Immature natural killer cell (primary cell): Measurements from ENCODE around the gene KLHL26. TPM values are rescaled to one million over a fixed set of nuclear protein-coding genes. Genes with fewer than 3 reads are reported as not detected.

Source experiments
- DNase-seq, 3 donors: peaks; one replicate each; pipeline ENCODE4 v3.0.0; 2022; ENCODE audit warnings: mixed read lengths in 1 of 3
- H3K27ac Mint-ChIP-seq, 6 donors: one replicate each; pipeline ENCODE4 v1.8.0; 2020; ENCODE audit warnings: mixed read lengths in 6 of 6, mild to moderate bottlenecking in 5 of 6, inconsistent platforms in 4 of 6, moderate library complexity in 3 of 6
- H3K27me3 Mint-ChIP-seq, 3 donors: one replicate each; pipeline ENCODE4 v1.8.0; 2020 to 2021; ENCODE audit warnings: low read depth in 3 of 3, mild to moderate bottlenecking in 3 of 3, mixed read lengths in 3 of 3, moderate library complexity in 3 of 3, inconsistent platforms in 1 of 3
- H3K36me3 Mint-ChIP-seq, 3 donors: one replicate each; pipeline ENCODE4 v1.8.0; 2020; ENCODE audit warnings: mixed read lengths in 3 of 3, inconsistent platforms in 2 of 3, mild to moderate bottlenecking in 2 of 3
- H3K4me1 Mint-ChIP-seq, 2 donors: one replicate each; pipeline ENCODE4 v1.8.0; 2020; ENCODE audit warnings: inconsistent platforms in 2 of 2, mild to moderate bottlenecking in 2 of 2, mixed read lengths in 2 of 2, moderate library complexity in 1 of 2
- H3K4me3 Mint-ChIP-seq, 5 donors: one replicate each; pipeline ENCODE4 v1.8.0; 2020; ENCODE audit warnings: mild to moderate bottlenecking in 5 of 5, mixed read lengths in 5 of 5, inconsistent platforms in 3 of 5, moderate library complexity in 3 of 5
- H3K9me3 Mint-ChIP-seq, 6 donors: one replicate each; pipeline ENCODE4 v1.8.0; 2020; ENCODE audit warnings: mild to moderate bottlenecking in 6 of 6, mixed read lengths in 6 of 6, inconsistent platforms in 4 of 6, moderate library complexity in 3 of 6
- polyA plus RNA-seq, 3 donors: library from polyadenylated mRNA; unstranded; fragments of 300-500 nt; fragmentation: Illumina TruSeq; gene quantifications; one replicate each; pipeline ENCODE4 v1.2.3, GENCODE V29; 2021

KLHL26 gene
- polyA plus RNA-seq, 3 donors from 2014 or later: 1.6 to 4.8 (median 4.5) TPM

DNA sequence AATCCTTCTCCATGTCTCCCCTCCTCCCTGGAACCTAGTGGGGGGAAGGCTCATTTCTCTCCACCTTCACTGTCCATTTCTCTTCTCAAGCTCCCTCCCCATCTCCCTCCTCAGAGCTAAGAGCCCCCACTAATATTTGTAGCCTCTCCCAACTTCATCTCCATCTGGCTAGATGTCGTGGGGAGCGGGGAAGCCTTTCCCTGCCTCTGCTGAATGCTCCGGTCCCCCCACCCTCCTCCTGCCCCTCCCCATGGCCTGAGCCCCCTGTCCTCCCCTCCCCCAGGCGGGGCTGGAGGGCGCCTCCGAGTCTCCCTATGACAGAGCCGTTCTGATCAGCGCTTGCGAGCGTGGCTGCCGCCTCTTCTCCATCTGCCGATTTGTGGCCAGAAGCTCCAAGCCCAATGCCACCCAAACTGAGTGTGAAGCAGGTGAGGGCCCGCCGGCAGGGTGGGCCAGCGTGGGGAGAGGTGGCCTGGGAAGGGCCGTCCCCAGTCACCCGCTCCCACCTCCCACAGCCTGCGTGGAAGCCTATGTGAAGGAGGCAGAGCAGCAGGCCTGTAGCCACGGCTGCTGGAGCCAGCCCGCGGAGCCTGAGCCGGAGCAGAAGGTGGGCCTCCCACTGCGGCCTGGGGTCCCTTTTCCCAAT is 23.1 kb upstream of the KLHL26 start:
- Mint-ChIP-seq H3K27ac (peak overlapping the region in 1 of 6 donors; percentile 35), H3K4me1 (peaks cover 5 to 15% of the 10 kb centered on the region in 2 donors), H3K36me3 (no peaks in the 10 kb centered on the region), H3K27me3 (peaks cover 20 to 39% (median 26%) of the 10 kb centered on the region in 3 donors), H3K9me3 (no peaks in the 10 kb centered on the region), H3K4me3 (peak overlapping the region in 3 of 5 donors; percentile 30 to 64 (median 58))
- DNase-seq: no peak

GRCh38 chr19:18616023-18616422 is 20.8 kb upstream of the KLHL26 start:
- Mint-ChIP-seq H3K27me3 (peaks cover 13 to 29% (median 20%) of the 10 kb centered on the region in 3 donors), H3K4me1 (peaks cover 3 to 14% of the 10 kb centered on the region in 2 donors), H3K36me3 (no peaks in the 10 kb centered on the region), H3K4me3 (no peak overlapping the region), H3K27ac (no peak overlapping the region), H3K9me3 (no peaks in the 10 kb centered on the region)
- DNase-seq: no peak

GRCh38 chr19:18617562-18617961 is 19.3 kb upstream of the KLHL26 start:
- H3K27me3 Mint-ChIP-seq: peaks cover 11 to 23% (median 18%) of the 10 kb centered on the region in 3 donors
- no peak for DNase-seq
- no peak overlapping the region for H3K27ac Mint-ChIP-seq
- H3K36me3 Mint-ChIP-seq: no peaks in the 10 kb centered on the region
- H3K9me3 Mint-ChIP-seq: no peaks in the 10 kb centered on the region
- no peak overlapping the region for H3K4me3 Mint-ChIP-seq
- peaks cover 0 to 4% of the 10 kb centered on the region in 2 donors for H3K4me1 Mint-ChIP-seq

DNA sequence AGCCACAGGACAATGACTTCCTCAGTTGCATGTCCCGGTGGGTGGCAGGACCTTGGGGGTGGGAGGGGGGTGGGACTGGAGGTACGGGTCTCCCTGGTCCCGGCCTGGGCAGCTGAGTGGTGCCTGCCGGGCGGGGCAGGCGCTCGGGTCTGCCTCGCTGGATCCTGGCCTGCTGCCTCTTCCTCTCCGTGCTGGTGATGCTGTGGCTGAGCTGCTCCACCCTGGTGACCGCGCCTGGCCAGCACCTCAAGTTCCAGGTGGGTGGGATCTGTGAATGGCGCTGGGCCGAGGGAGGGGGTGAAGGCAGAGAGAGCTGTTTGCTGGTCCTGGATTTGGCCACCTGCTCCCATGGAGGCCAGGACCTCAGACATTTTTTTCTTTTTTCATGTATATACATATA is 18.6 kb upstream of the KLHL26 start:
- Mint-ChIP-seq H3K36me3 (no peaks in the 10 kb centered on the region), H3K4me3 (no peak overlapping the region), H3K27me3 (peaks cover 11 to 20% (median 18%) of the 10 kb centered on the region in 3 donors), H3K4me1 (peaks cover 0 to 2% of the 10 kb centered on the region in 2 donors), H3K27ac (no peak overlapping the region), H3K9me3 (no peaks in the 10 kb centered on the region)
- DNase-seq: no peak

DNA sequence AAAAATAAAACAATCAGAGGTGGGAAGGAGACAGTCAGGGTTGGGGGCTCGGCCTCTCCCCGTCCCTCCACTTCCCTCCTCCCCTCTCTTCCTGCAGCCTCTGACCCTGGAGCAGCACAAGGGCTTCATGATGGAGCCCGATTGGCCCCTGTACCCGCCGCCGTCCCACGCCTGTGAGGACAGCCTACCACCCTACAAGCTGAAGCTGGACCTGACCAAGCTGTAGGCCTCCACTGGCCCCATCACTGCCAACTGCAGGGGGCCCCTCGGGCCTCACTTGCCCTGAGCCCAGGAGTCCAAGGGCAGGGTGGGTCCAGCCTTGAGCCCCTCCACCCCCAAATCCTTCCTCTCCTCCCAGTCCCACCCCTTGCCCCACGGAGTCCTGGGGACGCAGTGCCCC is 16.5 kb upstream of the KLHL26 start:
- DNase-seq: no peak
- Mint-ChIP-seq H3K4me3 (no peak overlapping the region), H3K27me3 (peaks cover 10 to 12% (median 10%) of the 10 kb centered on the region in 3 donors), H3K4me1 (no peaks in the 10 kb centered on the region), H3K36me3 (no peaks in the 10 kb centered on the region), H3K27ac (no peak overlapping the region), H3K9me3 (no peaks in the 10 kb centered on the region)

GRCh38 chr19:18620902-18621301 is 15.9 kb upstream of the KLHL26 start:
- Mint-ChIP-seq H3K4me3 (no peak overlapping the region), H3K9me3 (no peaks in the 10 kb centered on the region), H3K36me3 (no peaks in the 10 kb centered on the region), H3K4me1 (no peaks in the 10 kb centered on the region), H3K27me3 (peaks cover 7 to 12% (median 12%) of the 10 kb centered on the region in 3 donors), H3K27ac (no peak overlapping the region)
- DNase-seq: no peak

- H3K36me3 Mint-ChIP-seq: no peaks in the 10 kb centered on the region
- no peak for DNase-seq
- no peaks in the 10 kb centered on the region for H3K9me3 Mint-ChIP-seq
- H3K27me3 Mint-ChIP-seq: peaks cover 2 to 8% (median 6%) of the 10 kb centered on the region in 3 donors
- H3K4me3 Mint-ChIP-seq: no peak overlapping the region
- H3K27ac Mint-ChIP-seq: no peak overlapping the region
- no peaks in the 10 kb centered on the region for H3K4me1 Mint-ChIP-seq
These were observed 9.9 kb upstream of the KLHL26 start for GRCh38 chr19:18626906-18627305.

GRCh38 chr19:18629166-18630088 is 7.4 kb upstream of the KLHL26 start:
- Mint-ChIP-seq H3K4me3 (no peak overlapping the region), H3K36me3 (no peaks in the 10 kb centered on the region), H3K27me3 (peaks cover 2 to 9% (median 6%) of the 10 kb centered on the region in 3 donors), H3K4me1 (no peaks in the 10 kb centered on the region), H3K27ac (no peak overlapping the region), H3K9me3 (no peaks in the 10 kb centered on the region)
- DNase-seq: no peak

- Mint-ChIP-seq H3K27me3 (peaks cover 5 to 9% (median 6%) of the 10 kb centered on the region in 3 donors), H3K4me3 (no peak overlapping the region), H3K9me3 (no peaks in the 10 kb centered on the region), H3K4me1 (peaks cover 27 to 28% of the 10 kb centered on the region in 2 donors), H3K36me3 (no peaks in the 10 kb centered on the region), H3K27ac (no peak overlapping the region)
- no peak for DNase-seq
These were observed 3.5 kb upstream of the KLHL26 start for GRCh38 chr19:18633321-18633720.

- Mint-ChIP-seq H3K9me3 (no peaks in the 10 kb centered on the region), H3K36me3 (no peaks in the 10 kb centered on the region), H3K27ac (peak overlapping the region in 1 of 6 donors; percentile 55), H3K4me1 (peaks cover 27 to 35% of the 10 kb centered on the region in 2 donors), H3K27me3 (peaks cover 2 to 9% (median 3%) of the 10 kb centered on the region in 3 donors), H3K4me3 (peak overlapping the region in 4 of 5 donors; percentile 14 to 93 (median 38))
- no peak for DNase-seq
These were observed 2.1 kb upstream of the KLHL26 start for GRCh38 chr19:18634612-18635297.

- H3K4me3 Mint-ChIP-seq: peak overlapping the region; percentile 87 to 93 (median 92)
- H3K27ac Mint-ChIP-seq: peak overlapping the region in 3 of 6 donors; percentile 89 to 91 (median 90)
- H3K27me3 Mint-ChIP-seq: peaks cover 2 to 9% (median 3%) of the 10 kb centered on the region in 3 donors
- peaks cover 27 to 38% of the 10 kb centered on the region in 2 donors for H3K4me1 Mint-ChIP-seq
- H3K36me3 Mint-ChIP-seq: no peaks in the 10 kb centered on the region
- H3K9me3 Mint-ChIP-seq: no peaks in the 10 kb centered on the region
- no peak for DNase-seq
These were observed 1.0 kb upstream of the KLHL26 start for GRCh38 chr19:18635831-18636182.

GRCh38 chr19:18636183-18636968 is 452 bp upstream of the KLHL26 start:
- H3K9me3 Mint-ChIP-seq: no peaks in the 10 kb centered on the region
- peaks cover 27 to 38% of the 10 kb centered on the region in 2 donors for H3K4me1 Mint-ChIP-seq
- H3K36me3 Mint-ChIP-seq: no peaks in the 10 kb centered on the region
- peak; percentile 96 to 97 (median 96) for DNase-seq
- peaks cover 2 to 9% (median 3%) of the 10 kb centered on the region in 3 donors for H3K27me3 Mint-ChIP-seq
- peak overlapping the region; percentile 48 to 93 (median 90) for H3K27ac Mint-ChIP-seq
- peak overlapping the region; percentile 87 to 93 (median 92) for H3K4me3 Mint-ChIP-seq
